ENCODE measurements around the gene CD4. TPM values are rescaled to one million over a fixed set of nuclear protein-coding genes. Genes with fewer than 3 reads are reported as not detected.

Gene CD4
- total and polyA plus RNA-seq, 2 donors (not counting 1 experiment from before 2014, with no cell fraction given), result 27.2 to 152 TPM

DNA sequence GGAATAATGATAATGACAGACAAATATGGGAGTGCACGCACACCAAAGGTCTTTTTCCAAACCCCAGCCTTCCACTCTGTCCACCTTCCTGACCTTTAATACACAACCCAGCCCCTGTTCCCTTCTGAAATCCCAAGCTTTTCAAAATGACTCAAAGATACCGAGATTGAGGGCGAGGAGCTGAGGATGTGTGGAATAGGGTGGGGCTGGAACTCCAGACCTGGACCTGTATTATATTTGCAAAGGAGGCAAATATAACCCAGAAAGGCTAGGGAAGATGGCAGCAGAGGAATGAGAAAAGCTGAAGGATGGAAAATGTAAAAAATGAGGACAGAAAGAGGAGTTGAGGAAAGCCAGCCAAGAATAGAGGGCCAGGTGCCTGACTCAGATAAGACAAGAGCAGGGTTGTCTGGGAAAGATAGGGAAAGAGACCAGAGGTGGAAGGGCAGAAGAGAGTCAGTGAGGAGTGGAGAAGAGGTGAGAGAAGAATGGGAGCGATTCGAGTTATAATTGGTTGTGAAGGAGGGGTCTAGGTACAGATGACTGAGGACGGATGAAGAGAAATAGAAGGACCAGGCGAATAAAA is 24.2 kb upstream of the CD4 start:
- Histone ChIP-seq H2AFZ (ENCODE audit: low read length) (no peak overlapping the region), H3K36me3 (ENCODE audit: control insufficient read depth, insufficient read depth, low read length) (peaks cover 1% of the 10 kb centered on the region), H3K4me2 (ENCODE audit: extremely low read depth, insufficient read depth, low read length) (peak overlapping the region; percentile 69), H3K27ac (ENCODE audit: insufficient read depth, low read length) (peak overlapping the region; percentile 79), H3K79me2 (ENCODE audit: control insufficient read depth, insufficient read depth, low read length) (peaks cover 34% of the 10 kb centered on the region), H3K9me3 (ENCODE audit: control insufficient read depth, insufficient read depth, low read depth, low read length) (no peaks in the 10 kb centered on the region), H3K4me1 (ENCODE audit: control insufficient read depth, extremely low read depth, insufficient read depth, low read length) (peaks cover 18% of the 10 kb centered on the region), H3K4me3 (replicated peaks in 1 of 4; ENCODE audit: control extremely low read depth in 1 of 4, insufficient read depth in 1 of 4, low read depth in 3 of 4, low read length in 4 of 4) (peak overlapping the region; percentile 13 to 89 (median 43)), H3K27me3 (ENCODE audit: control insufficient read depth, insufficient read depth, low read length) (no peaks in the 10 kb centered on the region), H3K9ac (ENCODE audit: insufficient read depth, low read length) (no peak overlapping the region), H4K20me1 (ENCODE audit: control insufficient read depth, extremely low read depth, insufficient read depth, low read length) (peaks cover 7% of the 10 kb centered on the region)
- no peak for DNase-seq (ENCODE audit: low read depth in 2 of 2)
- no peak for TF ChIP-seq CTCF (conservative IDR thresholded peaks at IDR 0.05 in 1 of 2, IDR thresholded peaks at IDR 0.05 in 1 of 2; ENCODE audit: low read depth in 1 of 2, low read length in 2 of 2)
- no peak for TF ChIP-seq EZH2 (IDR thresholded peaks at IDR 0.05; ENCODE audit: low read length, missing control alignments)

DNA sequence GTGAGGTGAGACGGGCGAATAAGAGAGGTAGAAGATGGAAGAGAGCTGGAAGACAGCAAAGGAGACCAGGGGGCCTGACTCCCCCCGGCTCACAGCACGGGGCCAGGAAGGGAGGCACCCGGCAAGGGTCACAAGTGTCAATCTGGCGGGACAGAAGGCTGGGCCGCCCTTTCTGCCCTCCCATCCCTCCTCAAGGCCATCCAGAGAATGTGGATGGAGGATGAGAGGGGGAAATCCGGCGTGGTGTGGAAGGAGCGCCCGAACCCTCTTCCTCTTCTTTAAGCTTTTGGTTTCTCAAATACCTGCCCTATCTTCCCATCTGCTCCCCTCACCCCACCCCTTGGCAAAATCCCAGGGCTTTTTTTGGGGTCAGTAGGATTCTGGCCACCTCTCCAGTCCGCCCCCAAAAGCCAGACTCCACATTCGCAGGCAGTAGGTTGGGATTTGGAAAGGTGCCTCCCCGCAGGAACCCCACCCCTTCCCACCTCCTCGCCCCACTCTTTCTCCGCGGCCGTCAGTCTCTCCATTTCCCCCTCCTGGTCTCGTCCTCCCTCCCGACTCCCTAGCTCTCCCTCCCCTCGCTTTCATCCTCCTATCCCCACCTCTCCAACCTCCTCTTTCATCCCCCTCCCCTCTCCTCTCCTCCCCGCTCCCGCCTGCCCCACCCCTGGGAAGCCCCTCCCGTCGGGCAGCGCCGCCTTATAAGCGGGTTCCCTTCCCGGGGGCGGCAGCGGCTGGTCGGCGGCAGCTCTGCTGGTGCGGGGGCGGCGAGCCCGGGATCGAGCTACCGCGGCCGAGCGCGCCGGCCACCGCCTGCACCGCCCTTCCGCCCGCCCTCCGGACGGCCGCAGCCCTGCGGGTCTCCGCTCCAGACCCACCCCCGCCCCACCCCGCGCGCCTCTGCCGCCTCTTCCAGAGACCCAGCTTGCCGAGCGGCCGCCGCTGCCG is 23.4 kb upstream of the CD4 start, which contains the start of gene PTMS:
Gene PTMS, plus strand, starts transcription at position 730 of the 948 bp plus-strand sequence. CDS start 343 bp downstream, outside the sequence.
- Histone ChIP-seq H3K36me3 (ENCODE audit: control insufficient read depth, insufficient read depth, low read length) (peaks cover 5% of the 10 kb centered on the region), H3K9ac (ENCODE audit: insufficient read depth, low read length) (peak within 1 kb of the TSS; percentile 73), H2AFZ (ENCODE audit: low read length) (no peak within 1 kb of the TSS), H3K79me2 (ENCODE audit: control insufficient read depth, insufficient read depth, low read length) (peaks cover 34% of the 10 kb centered on the region), H3K9me3 (ENCODE audit: control insufficient read depth, insufficient read depth, low read depth, low read length) (no peaks in the 10 kb centered on the region), H3K4me3 (replicated peaks in 1 of 4; ENCODE audit: control extremely low read depth in 1 of 4, insufficient read depth in 1 of 4, low read depth in 3 of 4, low read length in 4 of 4) (peak within 1 kb of the TSS; percentile 82 to 93 (median 90)), H4K20me1 (ENCODE audit: control insufficient read depth, extremely low read depth, insufficient read depth, low read length) (peaks cover 7% of the 10 kb centered on the region), H3K4me1 (ENCODE audit: control insufficient read depth, extremely low read depth, insufficient read depth, low read length) (peaks cover 18% of the 10 kb centered on the region), H3K27ac (ENCODE audit: insufficient read depth, low read length) (peak within 1 kb of the TSS; percentile 79), H3K27me3 (ENCODE audit: control insufficient read depth, insufficient read depth, low read length) (no peaks in the 10 kb centered on the region), H3K4me2 (ENCODE audit: extremely low read depth, insufficient read depth, low read length) (peak within 1 kb of the TSS; percentile 69)
- TF ChIP-seq CTCF (conservative IDR thresholded peaks at IDR 0.05 in 1 of 2, IDR thresholded peaks at IDR 0.05 in 1 of 2; ENCODE audit: low read depth in 1 of 2, low read length in 2 of 2) (no peak), EZH2 (IDR thresholded peaks at IDR 0.05; ENCODE audit: low read length, missing control alignments) (no peak)
- DNase-seq (ENCODE audit: low read depth in 2 of 2), result peak; percentile 92 to 98

Data from fibroblast of lung (primary cell).